ENCODE data around the gene TBX21. TPM values are rescaled to one million over a fixed set of nuclear protein-coding genes. Genes with fewer than 3 reads are reported as not detected.

TBX21 gene
- total and polyA plus RNA-seq, 10 of the 15 experiments (the other 5 are each of a cell fraction or from before 2014, with no cell fraction given): 0.63 to 9.6 (median 5.0) TPM

DNA sequence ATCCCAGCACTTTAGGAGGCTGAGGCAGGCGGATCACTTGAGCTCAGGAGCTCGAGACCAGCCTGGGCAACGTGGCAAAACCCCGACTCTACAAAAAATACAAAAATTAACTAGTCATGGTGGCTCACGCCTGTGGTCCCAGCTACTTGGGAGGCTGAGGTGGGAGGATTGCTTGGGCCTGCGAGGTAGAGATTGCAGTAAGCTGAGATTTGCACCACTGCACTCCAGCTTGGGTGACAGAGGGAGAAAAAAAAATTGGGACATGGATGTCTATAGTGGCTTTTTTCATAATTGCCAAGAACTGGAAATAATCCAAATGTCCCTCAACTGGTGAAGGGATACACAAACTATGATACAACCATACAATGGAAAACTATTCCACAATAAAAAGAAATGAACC, 59.9 kb downstream of the TBX21 start:
- no peaks in the 10 kb centered on the region for H3K79me2 ChIP-seq (ENCODE audit: control insufficient read depth, insufficient read depth, low read length)
- no peaks in the 10 kb centered on the region for H3K36me3 ChIP-seq (ENCODE audit: control insufficient read depth in 2 of 2, insufficient read depth in 2 of 2, low read length in 1 of 2)
- no peak overlapping the region for H3K4me2 ChIP-seq (ENCODE audit: control insufficient read depth, insufficient read depth)
- peaks cover 4 to 7% of the 10 kb centered on the region in 2 experiments for H3K27me3 ChIP-seq (replicated peaks in 1 of 2; ENCODE audit: control insufficient read depth in 2 of 2, insufficient read depth in 2 of 2, low read length in 1 of 2)
- no peak overlapping the region for H3K9ac ChIP-seq (ENCODE audit: control insufficient read depth, insufficient read depth, low read length)
- no peak overlapping the region for H3K27ac ChIP-seq (ENCODE audit: control insufficient read depth, insufficient read depth)
- ChIA-PET SMC1A (ENCODE audit: uncharacterized antibody, unreplicated experiment) (interaction anchor here (0.6 kb wide), 1 partner anchor 159 kb away, joined by 3 read pairs; no protein-coding TSS in a partner anchor), POLR2A (interaction anchor here (0.5 kb wide), 1 partner anchor 150 kb away, joined by 5 read pairs; no protein-coding TSS in a partner anchor), RAD21 (ENCODE audit: unreplicated experiment) (interaction anchor here (1.1 kb wide), 1 partner anchor 94 kb away, joined by 3 read pairs; no protein-coding TSS in a partner anchor), CTCF (interaction anchor here (1.5 kb wide), 1 partner anchor 60 kb away, joined by 3 read pairs; no protein-coding TSS in a partner anchor)
- no peak overlapping the region for H2AFZ ChIP-seq (ENCODE audit: control insufficient read depth, low read depth, low read length)
- in situ Hi-C loops (cut with MboI) (no loop called here), intact Hi-C loops (cut with micrococcal nuclease; ENCODE audit: unreplicated experiment) (no loop called here)
- H3K9me3 ChIP-seq (replicated peaks; ENCODE audit: control insufficient read depth, insufficient read depth, low read length): no peaks in the 10 kb centered on the region
- ATAC-seq: no peak
- DNase-seq (ENCODE audit: low read depth, low spot score): no peak
- under 1% methylated on average over 6 of the region's 6 CpGs for WGBS (ENCODE audit: insufficient coverage, insufficient replicate concordance, low lambda C conversion rate, missing lambda C conversion rate)
- no peak for FAIRE-seq
- H3K4me3 ChIP-seq: no peak overlapping the region
- no peaks in the 10 kb centered on the region for H3K4me1 ChIP-seq (ENCODE audit: control insufficient read depth, insufficient read depth, low read length)
- BruUV-seq (replicated peaks): no TSS peak
- H4K20me1 ChIP-seq (ENCODE audit: control insufficient read depth, insufficient read depth): no peaks in the 10 kb centered on the region
- TF ChIP-seq ZSCAN29 (IDR thresholded peaks at IDR 0.05): no peak
- TF ChIP-seq, protein P1, sequence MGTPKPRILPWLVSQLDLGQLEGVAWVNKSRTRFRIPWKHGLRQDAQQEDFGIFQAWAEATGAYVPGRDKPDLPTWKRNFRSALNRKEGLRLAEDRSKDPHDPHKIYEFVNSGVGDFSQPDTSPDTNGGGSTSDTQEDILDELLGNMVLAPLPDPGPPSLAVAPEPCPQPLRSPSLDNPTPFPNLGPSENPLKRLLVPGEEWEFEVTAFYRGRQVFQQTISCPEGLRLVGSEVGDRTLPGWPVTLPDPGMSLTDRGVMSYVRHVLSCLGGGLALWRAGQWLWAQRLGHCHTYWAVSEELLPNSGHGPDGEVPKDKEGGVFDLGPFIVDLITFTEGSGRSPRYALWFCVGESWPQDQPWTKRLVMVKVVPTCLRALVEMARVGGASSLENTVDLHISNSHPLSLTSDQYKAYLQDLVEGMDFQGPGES (IDR thresholded peaks at IDR 0.05): no peak
- no peak for TF ChIP-seq SREBF2 (IDR thresholded peaks at IDR 0.05; ENCODE audit: low read length)
- no peak for TF ChIP-seq HCFC1 (IDR thresholded peaks at IDR 0.05; ENCODE audit: low read length)
- TF ChIP-seq, protein P2, sequence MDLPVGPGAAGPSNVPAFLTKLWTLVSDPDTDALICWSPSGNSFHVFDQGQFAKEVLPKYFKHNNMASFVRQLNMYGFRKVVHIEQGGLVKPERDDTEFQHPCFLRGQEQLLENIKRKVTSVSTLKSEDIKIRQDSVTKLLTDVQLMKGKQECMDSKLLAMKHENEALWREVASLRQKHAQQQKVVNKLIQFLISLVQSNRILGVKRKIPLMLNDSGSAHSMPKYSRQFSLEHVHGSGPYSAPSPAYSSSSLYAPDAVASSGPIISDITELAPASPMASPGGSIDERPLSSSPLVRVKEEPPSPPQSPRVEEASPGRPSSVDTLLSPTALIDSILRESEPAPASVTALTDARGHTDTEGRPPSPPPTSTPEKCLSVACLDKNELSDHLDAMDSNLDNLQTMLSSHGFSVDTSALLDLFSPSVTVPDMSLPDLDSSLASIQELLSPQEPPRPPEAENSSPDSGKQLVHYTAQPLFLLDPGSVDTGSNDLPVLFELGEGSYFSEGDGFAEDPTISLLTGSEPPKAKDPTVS (IDR thresholded peaks at IDR 0.05; ENCODE audit: low read depth, low read length): no peak
- TF ChIP-seq, protein P3, sequence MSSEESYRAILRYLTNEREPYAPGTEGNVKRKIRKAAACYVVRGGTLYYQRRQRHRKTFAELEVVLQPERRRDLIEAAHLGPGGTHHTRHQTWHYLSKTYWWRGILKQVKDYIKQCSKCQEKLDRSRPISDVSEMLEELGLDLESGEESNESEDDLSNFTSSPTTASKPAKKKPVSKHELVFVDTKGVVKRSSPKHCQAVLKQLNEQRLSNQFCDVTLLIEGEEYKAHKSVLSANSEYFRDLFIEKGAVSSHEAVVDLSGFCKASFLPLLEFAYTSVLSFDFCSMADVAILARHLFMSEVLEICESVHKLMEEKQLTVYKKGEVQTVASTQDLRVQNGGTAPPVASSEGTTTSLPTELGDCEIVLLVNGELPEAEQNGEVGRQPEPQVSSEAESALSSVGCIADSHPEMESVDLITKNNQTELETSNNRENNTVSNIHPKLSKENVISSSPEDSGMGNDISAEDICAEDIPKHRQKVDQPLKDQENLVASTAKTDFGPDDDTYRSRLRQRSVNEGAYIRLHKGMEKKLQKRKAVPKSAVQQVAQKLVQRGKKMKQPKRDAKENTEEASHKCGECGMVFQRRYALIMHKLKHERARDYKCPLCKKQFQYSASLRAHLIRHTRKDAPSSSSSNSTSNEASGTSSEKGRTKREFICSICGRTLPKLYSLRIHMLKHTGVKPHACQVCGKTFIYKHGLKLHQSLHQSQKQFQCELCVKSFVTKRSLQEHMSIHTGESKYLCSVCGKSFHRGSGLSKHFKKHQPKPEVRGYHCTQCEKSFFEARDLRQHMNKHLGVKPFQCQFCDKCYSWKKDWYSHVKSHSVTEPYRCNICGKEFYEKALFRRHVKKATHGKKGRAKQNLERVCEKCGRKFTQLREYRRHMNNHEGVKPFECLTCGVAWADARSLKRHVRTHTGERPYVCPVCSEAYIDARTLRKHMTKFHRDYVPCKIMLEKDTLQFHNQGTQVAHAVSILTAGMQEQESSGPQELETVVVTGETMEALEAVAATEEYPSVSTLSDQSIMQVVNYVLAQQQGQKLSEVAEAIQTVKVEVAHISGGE (CRISPR knock-in tag; IDR thresholded peaks at IDR 0.05): no peak
- TF ChIP-seq CBX5 (IDR thresholded peaks at IDR 0.05; ENCODE audit: low read depth): no peak
- TF ChIP-seq, protein P4, sequence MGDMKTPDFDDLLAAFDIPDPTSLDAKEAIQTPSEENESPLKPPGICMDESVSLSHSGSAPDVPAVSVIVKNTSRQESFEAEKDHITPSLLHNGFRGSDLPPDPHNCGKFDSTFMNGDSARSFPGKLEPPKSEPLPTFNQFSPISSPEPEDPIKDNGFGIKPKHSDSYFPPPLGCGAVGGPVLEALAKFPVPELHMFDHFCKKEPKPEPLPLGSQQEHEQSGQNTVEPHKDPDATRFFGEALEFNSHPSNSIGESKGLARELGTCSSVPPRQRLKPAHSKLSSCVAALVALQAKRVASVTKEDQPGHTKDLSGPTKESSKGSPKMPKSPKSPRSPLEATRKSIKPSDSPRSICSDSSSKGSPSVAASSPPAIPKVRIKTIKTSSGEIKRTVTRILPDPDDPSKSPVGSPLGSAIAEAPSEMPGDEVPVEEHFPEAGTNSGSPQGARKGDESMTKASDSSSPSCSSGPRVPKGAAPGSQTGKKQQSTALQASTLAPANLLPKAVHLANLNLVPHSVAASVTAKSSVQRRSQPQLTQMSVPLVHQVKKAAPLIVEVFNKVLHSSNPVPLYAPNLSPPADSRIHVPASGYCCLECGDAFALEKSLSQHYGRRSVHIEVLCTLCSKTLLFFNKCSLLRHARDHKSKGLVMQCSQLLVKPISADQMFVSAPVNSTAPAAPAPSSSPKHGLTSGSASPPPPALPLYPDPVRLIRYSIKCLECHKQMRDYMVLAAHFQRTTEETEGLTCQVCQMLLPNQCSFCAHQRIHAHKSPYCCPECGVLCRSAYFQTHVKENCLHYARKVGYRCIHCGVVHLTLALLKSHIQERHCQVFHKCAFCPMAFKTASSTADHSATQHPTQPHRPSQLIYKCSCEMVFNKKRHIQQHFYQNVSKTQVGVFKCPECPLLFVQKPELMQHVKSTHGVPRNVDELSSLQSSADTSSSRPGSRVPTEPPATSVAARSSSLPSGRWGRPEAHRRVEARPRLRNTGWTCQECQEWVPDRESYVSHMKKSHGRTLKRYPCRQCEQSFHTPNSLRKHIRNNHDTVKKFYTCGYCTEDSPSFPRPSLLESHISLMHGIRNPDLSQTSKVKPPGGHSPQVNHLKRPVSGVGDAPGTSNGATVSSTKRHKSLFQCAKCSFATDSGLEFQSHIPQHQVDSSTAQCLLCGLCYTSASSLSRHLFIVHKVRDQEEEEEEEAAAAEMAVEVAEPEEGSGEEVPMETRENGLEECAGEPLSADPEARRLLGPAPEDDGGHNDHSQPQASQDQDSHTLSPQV (IDR thresholded peaks at IDR 0.05): no peak
- no peak for TF ChIP-seq SREBF1 (IDR thresholded peaks at IDR 0.05; ENCODE audit: low read length)
- TF ChIP-seq, protein P5, sequence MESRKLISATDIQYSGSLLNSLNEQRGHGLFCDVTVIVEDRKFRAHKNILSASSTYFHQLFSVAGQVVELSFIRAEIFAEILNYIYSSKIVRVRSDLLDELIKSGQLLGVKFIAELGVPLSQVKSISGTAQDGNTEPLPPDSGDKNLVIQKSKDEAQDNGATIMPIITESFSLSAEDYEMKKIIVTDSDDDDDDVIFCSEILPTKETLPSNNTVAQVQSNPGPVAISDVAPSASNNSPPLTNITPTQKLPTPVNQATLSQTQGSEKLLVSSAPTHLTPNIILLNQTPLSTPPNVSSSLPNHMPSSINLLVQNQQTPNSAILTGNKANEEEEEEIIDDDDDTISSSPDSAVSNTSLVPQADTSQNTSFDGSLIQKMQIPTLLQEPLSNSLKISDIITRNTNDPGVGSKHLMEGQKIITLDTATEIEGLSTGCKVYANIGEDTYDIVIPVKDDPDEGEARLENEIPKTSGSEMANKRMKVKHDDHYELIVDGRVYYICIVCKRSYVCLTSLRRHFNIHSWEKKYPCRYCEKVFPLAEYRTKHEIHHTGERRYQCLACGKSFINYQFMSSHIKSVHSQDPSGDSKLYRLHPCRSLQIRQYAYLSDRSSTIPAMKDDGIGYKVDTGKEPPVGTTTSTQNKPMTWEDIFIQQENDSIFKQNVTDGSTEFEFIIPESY (IDR thresholded peaks at IDR 0.05): no peak
- no peak for TF ChIP-seq PAX8 (IDR thresholded peaks at IDR 0.05)
- TF ChIP-seq LARP7 (IDR thresholded peaks at IDR 0.05): no peak
- TF ChIP-seq FOXM1 (IDR thresholded peaks at IDR 0.05; ENCODE audit: low read depth, low read length): no peak

Data from GM12878 (cell line).